22Rv1 (cell line): ENCODE data around the gene KANSL1.

ENCODE experiments used
- CTCF ChIP-seq: fragments of 450-650 bp; IDR thresholded peaks from 2 replicates; pipeline ENCODE4 v1.5.1; 2017; ENCODE audit warnings: mild to moderate bottlenecking
- ZFX ChIP-seq: fragments of 450-650 bp; IDR thresholded peaks from 2 replicates; pipeline ENCODE4 v1.6.1; 2017; ENCODE audit warnings: antibody characterized with exemption, borderline replicate concordance

- TF ChIP-seq CTCF (no peak), ZFX (no peak)
Measured at GRCh38 chr17:46063241-46063640, 130.0 kb downstream of the KANSL1 start.
